Subcutaneous adipose tissue (tissue), 4 donors: ENCODE results near the gene GRIN3A. TPM values are rescaled to one million over a fixed set of nuclear protein-coding genes. Genes with fewer than 3 reads are reported as not detected.

Experiments used
- total RNA-seq, 4 donors: library from RNA; depleted of rRNA; stranded (reverse); fragments of >200 nt; gene quantifications; one replicate each; pipeline ENCODE4 v1.1.0, GENCODE V29; 2016
- TF ChIP-seq, protein P1 (sequence below): fragments of 450-650 bp; IDR thresholded peaks from one replicate; pipeline ENCODE4 v1.5.1; 2016; ENCODE audit warnings: low read depth, mild to moderate bottlenecking, control low read depth, antibody characterized with exemption, moderate library complexity

GRIN3A gene
- total RNA-seq, 4 donors from 2014 or later = under 0.01 to 0.17 TPM; not detected in 2

DNA sequence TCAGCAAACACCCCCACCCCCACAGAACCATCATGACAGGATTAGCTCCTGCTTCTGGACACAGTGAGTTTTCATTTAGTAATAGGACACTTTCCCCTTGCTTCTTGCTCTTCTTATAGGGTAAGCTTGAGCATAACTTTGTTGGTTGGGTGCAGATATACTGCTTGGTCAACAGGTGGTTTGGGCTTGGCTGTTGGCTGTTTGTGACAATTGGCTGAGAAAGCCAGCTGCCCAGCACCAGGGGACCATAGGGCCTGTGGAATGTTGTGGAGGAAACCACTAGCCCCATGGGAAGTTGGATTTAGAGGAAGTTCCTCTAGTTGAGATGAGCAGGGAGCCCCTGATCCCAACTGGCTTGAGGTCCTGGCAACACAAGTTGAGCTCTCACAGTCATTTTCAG is 174.2 kb downstream of the GRIN3A start:
- TF ChIP-seq, protein P1, sequence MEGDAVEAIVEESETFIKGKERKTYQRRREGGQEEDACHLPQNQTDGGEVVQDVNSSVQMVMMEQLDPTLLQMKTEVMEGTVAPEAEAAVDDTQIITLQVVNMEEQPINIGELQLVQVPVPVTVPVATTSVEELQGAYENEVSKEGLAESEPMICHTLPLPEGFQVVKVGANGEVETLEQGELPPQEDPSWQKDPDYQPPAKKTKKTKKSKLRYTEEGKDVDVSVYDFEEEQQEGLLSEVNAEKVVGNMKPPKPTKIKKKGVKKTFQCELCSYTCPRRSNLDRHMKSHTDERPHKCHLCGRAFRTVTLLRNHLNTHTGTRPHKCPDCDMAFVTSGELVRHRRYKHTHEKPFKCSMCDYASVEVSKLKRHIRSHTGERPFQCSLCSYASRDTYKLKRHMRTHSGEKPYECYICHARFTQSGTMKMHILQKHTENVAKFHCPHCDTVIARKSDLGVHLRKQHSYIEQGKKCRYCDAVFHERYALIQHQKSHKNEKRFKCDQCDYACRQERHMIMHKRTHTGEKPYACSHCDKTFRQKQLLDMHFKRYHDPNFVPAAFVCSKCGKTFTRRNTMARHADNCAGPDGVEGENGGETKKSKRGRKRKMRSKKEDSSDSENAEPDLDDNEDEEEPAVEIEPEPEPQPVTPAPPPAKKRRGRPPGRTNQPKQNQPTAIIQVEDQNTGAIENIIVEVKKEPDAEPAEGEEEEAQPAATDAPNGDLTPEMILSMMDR = no peak

DNA sequence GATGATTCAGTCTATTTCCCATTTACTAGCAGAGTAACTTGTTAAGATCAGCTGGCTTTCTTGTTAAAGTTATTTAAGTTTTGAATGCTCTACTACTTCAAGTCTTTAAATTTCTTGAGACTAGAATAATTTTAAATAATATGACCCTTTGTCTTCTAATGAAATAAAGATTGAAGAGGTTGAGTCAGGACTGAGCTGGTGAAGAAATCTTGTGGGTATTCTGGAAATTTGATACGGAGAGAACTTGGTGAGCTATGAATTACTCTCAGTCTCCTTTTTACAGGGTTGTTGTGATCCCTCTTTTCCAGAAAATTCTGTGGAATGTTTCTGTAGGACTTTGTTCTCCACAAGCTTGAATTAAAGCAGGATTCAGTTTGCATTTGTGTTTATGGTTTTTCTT is 175.5 kb downstream of the GRIN3A start:
- TF ChIP-seq, protein P1 = no peak

DNA sequence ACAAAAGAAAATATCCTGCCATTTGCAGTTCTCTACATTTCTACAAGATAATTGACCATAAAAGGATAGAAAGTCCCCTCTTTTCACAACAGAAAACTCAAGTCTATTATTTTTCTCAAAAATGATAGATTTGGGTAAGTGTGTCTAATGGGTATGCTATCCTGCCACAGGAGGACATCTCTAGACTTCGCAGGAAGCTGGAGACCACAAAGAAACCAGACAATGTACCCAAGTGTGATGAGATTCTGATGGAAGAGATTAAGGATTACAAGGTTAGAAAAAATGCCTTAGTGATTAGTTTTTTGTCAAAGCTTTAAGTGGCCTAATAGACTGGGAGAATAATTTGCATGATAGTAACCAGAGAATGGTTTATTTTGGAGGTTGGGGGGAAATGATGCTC is 176.7 kb downstream of the GRIN3A start:
- TF ChIP-seq, protein P1 = no peak

DNA sequence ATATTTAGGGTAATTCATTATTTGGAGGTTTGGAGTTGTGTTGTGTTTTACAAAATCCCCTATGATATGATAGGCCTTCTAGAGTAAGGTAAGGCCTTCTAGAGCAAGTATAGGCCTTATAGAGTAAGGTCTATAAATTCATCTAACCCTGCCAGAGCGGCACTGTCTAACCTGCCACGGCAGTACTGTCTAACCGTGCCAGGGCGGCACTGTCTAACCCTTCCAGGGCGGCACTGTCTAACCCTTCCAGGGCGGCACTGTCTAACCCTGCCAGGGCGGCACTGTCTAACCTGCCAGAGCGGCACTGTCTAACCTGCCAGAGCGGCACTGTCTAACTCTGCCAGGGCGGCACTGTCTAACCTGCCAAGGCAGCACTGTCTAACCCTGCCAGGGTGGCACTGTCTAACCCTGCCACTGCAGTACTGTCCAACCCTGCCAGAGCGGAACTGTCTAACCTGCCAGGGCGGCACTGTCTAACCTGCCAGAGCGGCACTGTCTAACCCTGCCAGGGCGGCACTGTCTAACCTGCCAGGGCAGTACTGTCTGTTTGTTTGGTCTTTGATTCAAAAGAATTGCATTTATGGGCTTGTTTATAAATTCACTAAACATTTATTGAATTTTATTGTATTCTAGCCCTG is 195.2 kb downstream of the GRIN3A start:
- TF ChIP-seq, protein P1 = no peak

DNA sequence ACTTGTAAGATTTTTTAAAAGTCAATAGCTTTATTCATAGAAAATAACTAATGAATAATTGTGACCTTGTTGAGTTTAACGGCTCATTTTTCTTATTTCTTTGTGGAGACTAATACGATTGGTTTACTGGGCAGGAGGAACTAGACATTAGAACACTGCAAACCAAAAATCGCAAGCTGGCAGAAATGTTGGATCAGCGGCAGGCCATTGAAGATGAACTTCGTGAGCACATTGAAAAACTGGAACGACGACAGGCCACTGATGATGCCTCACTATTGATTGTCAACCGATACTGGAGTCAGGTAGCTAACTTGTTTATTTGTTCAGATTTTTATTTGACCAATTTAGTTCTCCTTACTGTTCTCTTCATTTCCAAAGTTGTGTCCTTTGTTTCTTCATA is 198.4 kb downstream of the GRIN3A start:
- TF ChIP-seq, protein P1 = no peak

DNA sequence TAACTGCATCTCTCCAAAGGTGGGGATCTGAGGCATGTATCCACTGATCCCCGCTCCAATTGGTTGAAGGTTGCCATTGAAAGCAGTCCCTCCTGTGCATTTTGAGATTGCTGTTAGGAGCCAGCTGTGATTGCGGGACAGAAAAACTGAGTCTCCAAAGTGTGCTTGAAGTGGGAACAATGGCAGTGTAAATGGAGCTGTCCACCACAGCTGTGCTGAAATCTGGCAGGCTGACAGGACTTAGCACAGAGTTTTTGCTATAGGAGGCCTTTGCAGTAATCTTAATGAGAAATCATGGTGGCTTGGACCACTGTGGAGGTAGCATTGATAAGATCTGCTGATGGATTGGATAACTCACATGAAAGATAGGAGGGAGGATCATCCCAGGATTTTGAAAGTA is 201.5 kb downstream of the GRIN3A start:
- TF ChIP-seq, protein P1 = no peak

DNA sequence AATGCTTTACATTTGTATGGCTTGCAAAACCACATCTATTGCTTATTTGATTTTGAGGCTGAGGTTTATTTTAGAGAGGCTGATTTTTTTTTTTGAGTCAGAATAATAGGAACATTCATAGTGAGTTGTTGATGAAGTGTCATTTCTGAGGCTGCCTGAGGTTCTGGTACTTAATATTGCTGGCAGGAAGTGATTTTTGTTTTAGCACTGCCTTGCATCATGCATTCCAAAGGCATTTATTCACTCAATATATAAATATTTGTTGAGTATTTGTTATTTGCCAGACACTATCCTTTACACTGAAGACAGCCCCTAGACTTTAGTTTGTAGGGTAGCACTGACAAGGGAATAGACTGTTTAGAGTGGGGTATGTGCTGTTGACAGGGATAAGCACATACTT is 202.1 kb downstream of the GRIN3A start:
- TF ChIP-seq, protein P1 = no peak
